ENCODE results near the gene CTU1. TPM values are rescaled to one million over a fixed set of nuclear protein-coding genes. Genes with fewer than 3 reads are reported as not detected.

CTU1 gene
- total RNA-seq, 1 experiment from 2014 or later: 26.5 TPM

DNA sequence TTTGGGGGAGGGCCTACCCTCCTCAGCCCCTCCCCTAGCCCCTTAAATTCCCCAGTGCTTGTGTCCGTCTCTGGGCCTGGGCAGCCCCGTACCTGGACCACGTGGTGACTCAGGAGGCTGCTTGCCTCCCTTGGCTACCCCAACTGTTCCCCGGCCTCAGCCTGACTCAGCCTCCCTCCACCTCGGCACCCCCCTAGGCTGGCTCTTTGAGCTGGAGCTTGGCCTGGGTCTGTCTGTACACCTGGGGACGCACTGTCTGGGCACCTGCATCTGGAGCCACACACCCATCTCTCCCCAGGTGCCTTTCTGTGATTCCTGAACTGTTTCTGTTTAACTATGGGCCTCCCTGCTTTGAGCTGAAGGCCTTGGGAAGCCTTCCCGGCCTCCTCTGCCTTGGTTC lies 23.7 kb downstream of the CTU1 start:
- no peak for DNase-seq (ENCODE audit: low read depth)

DNA sequence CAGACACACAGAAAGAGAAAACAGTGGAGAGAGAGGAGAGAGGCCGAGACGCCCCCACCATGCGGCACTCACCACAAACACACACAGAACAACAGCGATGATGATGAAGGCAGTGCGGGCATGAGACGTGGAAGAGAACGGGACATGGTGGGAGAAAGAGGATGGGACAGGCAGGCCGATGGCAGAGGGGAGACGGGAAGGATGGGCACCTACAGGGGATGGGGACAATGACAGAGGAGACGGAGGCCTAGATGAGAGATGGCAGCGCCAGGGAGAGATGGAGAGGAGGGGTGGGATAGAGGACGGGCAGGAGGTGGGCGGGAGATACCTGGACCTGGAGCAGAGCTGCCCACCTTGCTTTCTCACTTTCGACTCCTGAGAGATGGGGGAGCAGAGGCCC lies 24.4 kb downstream of the CTU1 start:
- DNase-seq (ENCODE audit: low read depth): no peak

DNA sequence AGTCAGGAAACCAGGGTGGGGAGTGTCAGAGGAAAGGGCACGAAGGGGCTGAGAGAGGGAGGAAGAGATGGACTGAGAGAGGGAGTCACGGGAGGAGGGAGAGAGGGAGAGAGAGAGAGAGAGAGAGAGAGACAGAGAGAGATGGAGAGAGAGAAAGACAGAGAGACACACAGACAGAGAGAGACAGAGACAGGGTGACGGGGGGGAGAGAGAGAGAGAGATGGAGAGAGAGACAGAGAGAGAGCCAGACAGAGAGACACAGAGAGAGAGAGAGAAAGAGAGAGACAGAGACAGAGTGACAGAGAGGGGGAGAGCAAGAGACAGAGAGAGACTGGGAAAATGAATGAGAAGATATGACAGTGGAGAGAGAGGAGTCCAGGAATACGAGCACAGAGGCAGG lies 25.0 kb downstream of the CTU1 start:
- no peak for DNase-seq (ENCODE audit: low read depth)

DNA sequence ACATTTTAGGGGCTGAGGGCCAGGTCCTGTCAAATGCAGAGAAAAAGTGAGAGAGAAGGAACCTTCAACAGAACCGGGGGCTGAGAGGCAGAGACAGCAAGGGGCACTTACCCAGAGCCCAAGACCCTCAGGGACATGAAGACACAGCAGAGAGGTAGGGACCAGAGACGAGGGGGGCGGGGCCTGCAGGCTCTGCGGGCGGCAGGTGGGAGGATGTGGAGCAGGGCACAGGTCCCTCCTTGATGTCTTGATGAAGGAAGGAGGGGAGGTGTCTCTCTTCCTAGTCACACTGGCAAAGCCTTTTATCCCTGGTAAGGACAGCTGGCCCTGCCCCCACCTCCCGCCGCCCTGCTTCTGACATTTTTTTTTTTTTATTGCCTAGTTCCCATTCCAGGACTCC lies 25.6 kb downstream of the CTU1 start, which contains the start of gene KLK14:
KLK14 (minus strand) TSS at position 277 of the 400 bp plus-strand sequence; CDS start at position 4, 273 bp downstream.
- no peak for DNase-seq (ENCODE audit: low read depth)

DNA sequence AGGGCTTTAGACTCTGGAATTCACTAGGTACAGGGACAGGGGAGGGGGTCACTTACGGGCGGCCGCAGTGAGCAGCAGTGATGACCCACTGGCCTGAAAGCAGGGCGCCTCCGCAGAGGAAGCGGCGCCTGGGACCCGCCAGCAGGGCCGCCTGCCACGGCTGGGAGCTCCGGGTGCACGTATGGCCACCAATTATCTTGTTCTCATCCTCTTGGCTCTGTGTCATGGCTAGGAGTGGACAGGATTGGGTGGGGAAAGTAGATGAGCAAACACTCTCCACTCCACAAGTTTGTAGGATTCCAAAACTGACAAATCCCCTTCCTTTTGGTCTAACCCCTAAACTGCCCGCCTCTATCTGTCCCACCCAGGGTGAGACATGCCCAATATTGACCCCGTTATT lies 26.7 kb downstream of the CTU1 start:
- DNase-seq (ENCODE audit: low read depth): no peak

DNA sequence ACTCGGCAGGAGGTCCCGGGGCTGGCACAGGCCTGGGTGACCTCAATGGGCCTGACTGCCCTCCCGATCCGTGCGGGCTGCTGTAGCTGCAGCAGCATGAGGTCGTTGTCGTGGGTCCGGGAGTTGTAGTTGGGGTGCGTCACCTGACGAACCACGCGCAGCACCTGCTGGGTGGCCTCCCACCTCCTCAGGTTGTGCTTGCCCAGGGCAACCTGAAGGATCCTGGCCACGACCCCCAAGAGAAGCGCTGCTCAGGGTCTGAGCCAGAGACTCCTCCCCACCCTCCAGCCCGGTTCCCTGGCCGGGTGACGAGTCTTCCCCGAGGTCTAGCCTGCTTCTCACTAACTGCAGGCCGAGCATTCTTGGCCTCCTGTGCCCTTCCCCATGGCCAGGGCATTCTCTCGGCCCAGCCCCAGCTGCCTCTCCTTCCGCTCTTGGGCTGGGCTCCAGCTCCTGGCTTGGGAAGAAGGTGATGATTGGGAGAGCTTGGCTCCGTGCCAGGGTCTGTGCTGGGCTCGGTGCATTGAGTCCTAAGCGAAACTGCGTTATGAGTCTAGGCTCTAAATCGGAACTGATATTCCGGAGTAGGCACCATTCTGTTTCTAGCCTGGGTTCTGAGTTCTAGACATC lies 28.6 kb downstream of the CTU1 start:
- DNase-seq (ENCODE audit: low read depth): no peak

DNA sequence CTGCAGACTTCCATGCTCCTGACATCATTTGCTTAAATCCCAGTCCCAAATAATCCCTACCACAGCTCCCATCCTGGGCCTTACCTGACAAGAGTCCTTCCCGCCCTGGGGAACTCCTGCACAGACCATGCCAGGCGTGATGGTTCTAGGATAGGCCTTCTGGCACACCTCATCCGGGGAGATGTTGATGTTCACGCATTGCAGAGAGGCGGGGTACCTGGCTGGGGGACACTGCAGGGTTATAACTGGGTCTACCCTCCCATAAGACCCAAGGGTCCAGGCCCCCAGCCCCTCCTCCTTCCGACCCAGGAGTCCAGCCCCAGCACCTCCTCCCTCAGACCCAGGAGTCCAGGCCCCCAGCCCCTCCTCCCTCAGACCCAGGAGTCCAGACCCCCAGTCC lies 29.5 kb downstream of the CTU1 start:
- no peak for DNase-seq (ENCODE audit: low read depth)

DNA sequence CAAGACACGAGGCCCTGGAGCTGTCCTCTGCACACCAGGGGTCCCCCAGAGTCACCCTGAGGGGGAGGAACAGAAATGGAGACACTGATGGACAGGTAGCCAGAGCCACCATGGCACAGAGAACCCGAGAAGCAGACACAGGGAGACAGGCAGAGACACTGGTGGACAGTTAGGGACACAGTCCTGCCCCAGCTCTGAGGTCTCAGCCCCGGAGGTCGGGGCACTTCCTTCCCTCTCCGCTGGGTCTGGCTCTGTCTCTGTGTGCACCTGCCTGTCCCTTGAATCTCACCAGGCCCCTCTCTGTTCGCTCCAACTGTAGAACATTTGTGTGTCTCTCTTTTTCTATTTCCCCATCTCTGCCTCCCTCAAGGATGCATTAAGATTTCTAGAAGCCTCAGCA lies 30.1 kb downstream of the CTU1 start:
- no peak for DNase-seq (ENCODE audit: low read depth)

DNA sequence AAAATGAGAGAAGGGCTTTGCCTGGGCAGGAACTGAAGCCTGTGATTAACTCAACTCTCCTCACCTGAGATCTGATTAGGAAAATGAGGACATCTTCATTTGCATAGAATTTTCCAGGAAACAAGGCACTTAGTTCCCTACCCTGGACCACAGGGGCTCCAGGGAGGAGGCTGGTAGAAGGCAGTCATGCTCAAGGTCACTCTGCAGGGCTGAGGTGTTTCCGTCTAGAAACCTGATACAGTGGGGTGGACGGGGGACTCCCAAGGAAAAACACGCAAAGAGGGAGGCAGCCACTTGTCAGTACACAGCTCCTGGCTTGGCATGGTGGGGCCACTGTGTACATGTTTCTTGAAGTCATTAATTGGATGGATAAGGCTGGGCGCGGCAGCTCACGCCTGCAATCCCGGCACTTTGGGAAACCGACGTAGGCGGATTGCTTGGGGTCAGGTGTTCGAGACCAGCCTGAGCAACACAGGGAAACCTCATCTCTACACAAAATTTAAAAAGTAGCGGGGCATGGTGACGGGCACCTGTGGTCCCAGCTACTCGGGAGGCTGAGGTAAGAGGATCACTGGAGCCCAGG lies 31.5 kb downstream of the CTU1 start:
- DNase-seq (ENCODE audit: low read depth): no peak

DNA sequence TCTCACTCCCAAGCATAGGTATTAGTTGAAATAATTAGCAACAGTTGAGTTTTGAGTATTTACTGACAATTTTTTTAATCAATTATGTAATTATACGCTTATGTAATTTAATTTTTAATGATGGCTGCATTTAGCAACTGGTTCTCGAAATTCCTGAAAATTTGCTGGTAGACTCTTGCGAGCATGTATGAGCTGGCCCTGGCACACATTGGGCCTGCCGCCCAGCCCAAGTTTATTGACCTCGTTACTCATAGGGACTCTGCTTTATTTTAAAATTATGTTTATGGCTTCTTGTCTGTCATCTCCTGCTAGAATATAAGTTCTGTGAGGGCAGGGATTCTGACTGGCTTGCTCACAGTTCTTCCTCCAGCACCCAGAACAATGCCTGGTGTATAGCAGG lies 32.2 kb downstream of the CTU1 start:
- no peak for DNase-seq (ENCODE audit: low read depth)

DNA sequence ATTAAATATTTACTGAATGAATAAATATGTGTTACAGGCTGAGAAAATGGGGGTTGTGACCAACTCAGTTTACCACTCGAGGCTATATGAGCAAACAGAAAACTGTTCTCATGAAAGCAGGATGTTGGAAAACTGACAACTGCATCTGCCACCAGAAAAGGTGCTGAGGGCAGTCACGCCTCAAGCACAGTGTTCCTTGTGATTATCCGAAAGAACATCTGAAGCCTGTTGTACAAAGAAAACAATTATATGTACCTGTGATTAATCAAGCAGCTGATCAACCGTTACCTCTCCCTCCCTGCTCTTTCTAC lies 37.2 kb downstream of the CTU1 start:
- DNase-seq (ENCODE audit: low read depth): no peak

DNA sequence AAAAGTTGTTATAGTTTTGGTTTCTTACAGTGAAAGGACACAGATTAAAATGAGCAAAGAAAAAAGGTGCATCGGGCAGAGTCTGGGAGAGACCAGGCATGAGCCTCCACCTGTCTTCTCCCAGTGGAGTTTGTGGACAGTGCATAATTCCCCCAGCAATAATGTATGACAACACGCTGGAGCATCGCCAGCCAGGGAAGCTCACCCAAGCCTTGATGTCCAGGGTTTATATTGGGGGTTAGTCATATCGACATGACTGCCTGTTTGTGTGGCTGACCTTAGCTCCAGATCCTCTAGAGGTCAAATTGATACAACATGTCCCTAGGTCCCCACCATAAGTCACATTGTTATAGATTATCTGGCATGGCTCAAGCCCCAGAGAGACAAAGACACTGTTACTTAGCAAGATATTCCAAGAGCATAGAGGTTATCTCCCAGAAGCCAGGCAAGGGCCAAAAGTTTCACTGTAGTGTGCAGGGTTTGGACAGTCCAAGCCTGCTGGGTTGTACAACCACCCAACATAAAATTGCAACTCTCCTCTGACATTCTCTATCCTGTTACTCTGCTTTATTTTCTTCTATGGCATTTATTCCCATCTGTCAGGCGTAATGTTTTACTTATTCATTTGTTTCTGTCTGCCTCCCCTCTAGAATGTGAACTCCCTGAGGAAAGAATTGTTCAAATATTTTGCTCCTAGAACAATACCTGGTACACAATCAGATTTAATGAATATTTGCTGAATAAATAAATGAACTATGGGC lies 37.7 kb downstream of the CTU1 start:
- no peak for DNase-seq (ENCODE audit: low read depth)

DNA sequence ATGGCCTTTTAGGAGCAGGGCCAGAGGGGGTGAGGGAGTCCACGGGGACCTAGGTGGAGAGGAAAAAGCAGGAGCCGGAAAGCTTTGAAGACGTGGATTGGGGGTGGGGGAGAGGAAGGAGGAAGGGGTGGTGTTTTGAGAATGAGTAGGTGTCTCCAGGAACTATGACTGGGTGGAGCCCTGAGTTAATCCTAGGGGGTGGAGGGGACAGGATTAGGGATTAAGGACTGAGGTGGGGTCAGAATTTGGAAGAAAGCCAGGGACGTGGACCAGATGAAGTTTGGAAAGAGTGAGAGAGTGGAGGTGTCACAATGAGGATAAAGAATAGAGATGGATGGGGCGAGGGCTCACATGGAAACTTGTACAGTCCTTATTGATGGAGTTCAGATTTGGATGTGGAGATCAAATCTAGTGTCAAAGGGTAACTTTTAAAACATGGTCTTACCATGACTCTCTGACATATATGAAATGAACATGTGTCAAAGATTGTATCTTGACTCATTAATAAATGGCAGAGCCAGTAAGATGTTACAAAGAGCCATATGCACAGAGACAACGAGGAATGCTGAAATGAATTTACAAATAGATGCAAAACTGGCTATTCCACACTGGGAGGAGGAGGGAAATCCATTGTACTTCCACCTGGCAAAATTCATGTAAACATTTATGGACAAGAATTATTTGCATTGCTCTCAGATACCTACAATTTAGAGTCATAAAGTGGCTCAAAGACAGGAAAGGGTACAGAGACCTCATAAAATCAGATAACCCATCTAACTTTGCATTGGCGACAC lies 41.6 kb downstream of the CTU1 start:
- no peak for DNase-seq (ENCODE audit: low read depth)

DNA sequence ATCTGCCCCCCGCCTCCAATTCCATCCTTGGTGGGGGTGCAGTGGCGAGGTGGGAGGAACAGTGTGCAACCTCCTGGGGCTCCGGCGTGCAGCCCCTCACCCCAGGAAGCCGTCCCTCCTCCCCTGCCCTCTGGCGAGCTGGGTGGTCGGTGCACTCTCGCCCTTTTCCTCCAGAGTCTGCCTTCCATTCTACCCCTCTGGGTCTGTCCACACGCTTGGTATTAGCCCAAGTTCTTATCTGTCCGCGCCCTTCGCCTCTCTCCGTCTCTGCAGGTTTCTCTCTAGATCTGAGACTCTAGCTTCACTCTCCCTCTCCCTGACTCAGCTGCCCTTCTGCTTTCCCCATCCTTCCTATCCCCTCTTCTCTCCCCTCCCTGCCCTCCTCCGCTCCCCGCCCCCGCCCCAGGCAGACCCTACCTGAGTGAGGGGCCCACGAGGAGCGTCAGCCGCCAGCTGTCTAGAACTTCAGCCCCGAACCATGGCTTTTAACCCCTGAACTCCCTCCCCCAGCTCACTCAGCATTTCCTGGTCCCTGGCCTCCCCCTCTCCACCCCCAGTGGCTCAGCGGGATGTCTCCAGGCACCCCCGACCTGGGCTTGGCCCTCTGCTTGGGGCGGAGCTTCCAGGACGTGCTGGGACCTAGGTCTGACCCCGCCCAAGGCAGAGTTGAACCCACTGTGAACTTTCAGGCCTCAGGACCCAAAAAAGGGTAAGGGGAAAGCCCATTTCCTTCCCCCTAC lies 42.8 kb downstream of the CTU1 start:
- no peak for DNase-seq (ENCODE audit: low read depth)

DNA sequence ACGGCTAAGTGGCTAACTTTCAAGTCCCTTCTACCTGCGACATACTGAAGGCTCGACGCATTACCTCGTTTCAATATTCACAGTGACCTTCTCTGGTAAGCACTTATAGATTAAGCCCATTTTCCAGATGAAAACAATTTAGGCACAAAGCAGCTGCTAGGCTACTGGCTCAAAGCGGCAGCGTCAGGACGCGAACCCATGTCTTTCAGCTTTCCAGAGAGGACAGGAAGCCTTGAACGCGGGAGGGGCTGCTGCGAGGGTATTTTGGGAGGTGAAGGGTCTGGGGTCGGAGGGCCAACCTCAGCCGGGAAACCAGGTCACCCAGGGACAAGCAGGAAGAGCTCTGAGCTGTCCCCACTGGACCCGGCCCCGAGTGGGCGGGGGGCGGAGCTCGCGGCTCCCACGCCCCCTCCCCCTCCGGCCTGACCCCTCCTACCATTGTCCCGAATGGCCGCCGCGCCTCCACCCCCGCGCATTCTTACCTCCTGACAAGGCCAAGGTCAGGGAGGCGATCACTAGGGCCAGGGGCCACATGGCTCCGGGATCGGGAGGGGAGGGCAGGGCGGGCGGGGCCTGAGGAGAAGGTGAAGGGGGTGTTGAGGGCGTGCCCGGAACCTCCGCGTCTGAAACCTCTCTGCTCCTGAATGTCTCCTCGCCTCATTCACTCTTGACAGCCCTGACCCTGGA lies 43.5 kb downstream of the CTU1 start, which contains the start of gene KLK13:
KLK13 (minus strand) TSS at position 559 of the 687 bp plus-strand sequence; CDS start at position 534, 25 bp downstream.
- no peak for DNase-seq (ENCODE audit: low read depth)

DNA sequence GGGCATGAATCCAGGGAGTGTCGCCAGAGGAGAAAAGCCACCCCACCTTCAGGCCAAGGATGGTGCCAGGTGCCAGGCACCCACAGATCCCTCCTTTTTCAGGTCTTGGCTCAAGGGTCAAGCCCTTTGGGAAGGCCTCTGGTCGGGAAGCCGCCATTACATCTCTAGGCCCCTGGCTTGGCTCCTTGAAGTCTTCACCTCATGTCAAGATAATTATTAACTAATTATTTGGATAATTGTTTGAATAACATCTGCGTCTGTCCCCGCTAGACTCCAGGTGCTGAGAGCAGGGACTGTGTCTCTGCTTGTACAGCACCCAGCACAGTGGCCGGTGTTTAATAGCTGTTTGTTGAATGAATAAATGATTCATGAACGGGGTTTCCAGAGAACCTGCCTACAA lies 44.5 kb downstream of the CTU1 start:
- no peak for DNase-seq (ENCODE audit: low read depth)

DNA sequence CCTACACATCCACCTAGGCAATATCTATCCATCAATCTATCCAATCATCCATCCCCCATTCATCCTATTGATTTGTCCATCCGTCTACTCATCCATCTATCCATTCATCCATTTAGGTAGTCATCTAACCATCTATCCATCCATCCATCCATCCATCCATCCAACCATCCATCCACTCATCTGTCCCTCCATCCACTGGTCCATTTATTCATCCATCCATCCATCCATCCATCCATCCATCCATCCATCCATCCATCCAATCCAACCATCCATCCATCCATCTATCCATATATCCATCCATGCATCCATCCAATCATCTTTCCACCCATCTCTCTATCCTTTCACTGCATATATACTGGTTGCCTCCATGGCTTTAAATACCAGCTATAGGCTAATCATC lies 47.2 kb downstream of the CTU1 start:
- no peak for DNase-seq (ENCODE audit: low read depth)

DNA sequence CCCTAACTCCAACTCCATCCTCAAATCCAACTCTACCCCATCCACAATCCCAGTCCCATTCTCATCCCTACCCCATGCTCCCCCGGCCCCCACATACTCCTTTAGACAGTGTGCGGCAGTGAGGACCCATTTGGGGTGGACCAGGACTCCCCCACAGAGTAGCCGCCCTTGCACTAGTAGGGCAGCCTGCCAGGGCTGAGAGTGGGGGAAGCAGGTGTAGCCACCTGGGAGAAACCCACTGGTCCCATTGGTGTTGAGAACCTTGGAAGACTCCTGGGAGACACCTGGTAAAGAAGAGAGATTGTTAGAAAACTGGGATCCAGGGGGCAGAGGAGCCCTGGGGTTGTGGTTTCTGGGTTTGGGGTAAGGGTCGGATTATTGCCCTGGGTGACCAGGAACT lies 47.9 kb downstream of the CTU1 start:
- no peak for DNase-seq (ENCODE audit: low read depth)

DNA sequence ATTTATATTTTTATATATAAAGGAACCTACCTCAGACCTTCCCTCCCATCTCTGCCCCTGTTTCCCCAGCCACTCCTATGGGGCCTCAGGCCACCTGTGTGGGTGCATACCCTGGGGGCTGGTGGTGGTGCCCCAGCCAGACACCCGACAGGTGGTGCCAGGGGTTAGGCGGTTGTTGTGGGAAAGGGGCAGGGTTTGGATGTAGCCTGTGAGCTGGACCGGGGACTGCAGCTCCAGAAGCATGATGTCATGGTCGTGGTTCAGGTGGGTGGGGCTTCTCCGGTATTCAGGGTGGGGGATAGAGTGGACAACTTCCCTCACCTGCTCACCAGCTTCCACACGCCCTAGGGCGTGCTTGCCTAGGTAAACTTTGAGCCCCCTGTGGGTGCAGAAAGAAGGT lies 48.5 kb downstream of the CTU1 start:
- DNase-seq (ENCODE audit: low read depth): no peak

DNA sequence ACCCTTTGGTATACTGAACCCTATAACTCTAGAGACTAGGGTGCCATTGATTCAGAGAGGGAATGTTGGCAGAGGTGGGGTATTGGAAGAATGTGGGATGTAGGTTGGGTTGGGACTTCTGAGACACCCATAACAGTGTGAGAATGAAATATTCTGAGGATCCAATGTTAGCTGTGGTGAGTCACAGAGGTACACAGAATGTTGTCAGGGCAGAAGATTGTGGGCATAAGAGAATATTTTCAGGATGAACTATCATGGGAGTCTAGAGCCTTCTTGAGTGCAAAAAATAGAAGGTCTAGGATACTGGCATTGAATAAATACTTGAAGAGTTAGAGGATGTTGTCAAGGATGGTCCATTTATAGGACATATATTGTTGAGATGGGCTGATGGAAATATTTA lies 52.3 kb downstream of the CTU1 start:
- no peak for DNase-seq (ENCODE audit: low read depth)
